ENCODE results near the gene PLEKHH2.

The PLEKHH2 gene

GRCh38 chr2:43758739-43759138, 121.7 kb downstream of the PLEKHH2 start:
- no peak for DNase-seq (ENCODE audit: low read depth in 1 of 2, low spot score in 1 of 2)

DNA sequence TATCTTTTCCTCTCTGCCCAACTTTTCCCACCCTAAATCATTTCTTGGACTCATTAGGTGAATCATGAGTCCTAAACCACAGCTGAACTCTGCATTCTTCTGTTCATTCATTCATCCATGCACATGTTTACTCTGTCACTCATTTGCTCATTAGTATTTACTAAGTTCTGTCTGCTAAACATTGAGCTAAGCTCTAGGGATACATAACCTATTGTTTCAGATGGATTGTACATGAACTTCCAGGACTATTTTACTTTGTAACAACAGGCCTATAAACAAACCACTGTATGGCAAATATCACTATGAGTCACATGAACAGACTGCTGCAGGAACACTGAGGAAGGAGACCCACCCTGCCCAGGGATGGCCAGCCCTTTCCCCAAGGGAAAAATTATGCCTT, 122.1 kb downstream of the PLEKHH2 start:
- no peak for DNase-seq (ENCODE audit: low read depth in 1 of 2, low spot score in 1 of 2)

GRCh38 chr2:43762286-43762685, 125.2 kb downstream of the PLEKHH2 start:
- DNase-seq (ENCODE audit: low read depth in 1 of 2, low spot score in 1 of 2): no peak

GRCh38 chr2:43763091-43763490, 126.0 kb downstream of the PLEKHH2 start:
- DNase-seq (ENCODE audit: low read depth in 1 of 2, low spot score in 1 of 2): no peak

GRCh38 chr2:43764086-43764705, 127.1 kb downstream of the PLEKHH2 start:
- DNase-seq (ENCODE audit: low read depth in 1 of 2, low spot score in 1 of 2): no peak

DNA sequence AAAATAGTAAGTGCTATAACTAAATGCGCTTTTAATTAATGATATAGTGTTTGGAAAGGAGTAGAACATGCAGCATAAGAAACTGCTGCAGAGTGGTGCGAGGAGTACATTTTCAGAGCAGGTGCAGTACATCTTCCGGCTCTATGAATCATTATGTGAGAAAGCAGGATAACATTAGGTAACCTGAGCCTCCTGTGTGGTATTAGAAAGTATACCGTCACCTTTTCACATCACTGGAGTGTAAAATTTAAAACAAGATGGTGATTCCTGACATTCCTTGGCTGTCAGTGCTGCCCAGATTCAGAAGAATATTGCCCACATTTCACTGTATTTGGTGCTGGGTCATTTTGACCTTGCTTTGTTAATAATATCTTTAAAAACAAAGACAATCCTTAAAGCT, 128.9 kb downstream of the PLEKHH2 start:
- DNase-seq (ENCODE audit: low read depth in 1 of 2, low spot score in 1 of 2): no peak

GRCh38 chr2:43773876-43774613, 137.0 kb downstream of the PLEKHH2 start, which contains the start of gene DYNC2LI1:
DYNC2LI1 (plus strand) TSS chr2:43774039; CDS start chr2:43774139, 100 bp downstream.
- DNase-seq (ENCODE audit: low read depth in 1 of 2, low spot score in 1 of 2): peak; percentile 38 to 66

DNA sequence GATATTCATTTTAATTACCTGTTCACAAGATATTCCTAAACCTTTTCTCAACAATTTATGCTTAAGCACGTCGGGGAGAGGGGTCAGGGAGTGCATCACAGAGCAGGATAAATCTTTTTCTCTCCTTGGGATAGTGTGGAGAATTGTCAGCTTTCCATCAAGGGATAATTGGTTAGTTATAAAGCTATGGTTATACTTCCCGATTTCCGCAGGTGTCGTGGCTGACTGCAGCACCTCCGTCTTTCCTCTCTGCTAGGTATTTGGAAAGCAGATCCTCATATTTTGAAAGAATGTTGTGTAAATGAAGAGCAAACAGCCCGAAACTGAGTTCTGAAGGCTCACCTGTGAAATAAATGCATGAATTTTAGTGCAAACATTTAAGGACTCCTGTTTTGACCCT, 137.6 kb downstream of the PLEKHH2 start:
- DNase-seq (ENCODE audit: low read depth in 1 of 2, low spot score in 1 of 2): no peak

DNA sequence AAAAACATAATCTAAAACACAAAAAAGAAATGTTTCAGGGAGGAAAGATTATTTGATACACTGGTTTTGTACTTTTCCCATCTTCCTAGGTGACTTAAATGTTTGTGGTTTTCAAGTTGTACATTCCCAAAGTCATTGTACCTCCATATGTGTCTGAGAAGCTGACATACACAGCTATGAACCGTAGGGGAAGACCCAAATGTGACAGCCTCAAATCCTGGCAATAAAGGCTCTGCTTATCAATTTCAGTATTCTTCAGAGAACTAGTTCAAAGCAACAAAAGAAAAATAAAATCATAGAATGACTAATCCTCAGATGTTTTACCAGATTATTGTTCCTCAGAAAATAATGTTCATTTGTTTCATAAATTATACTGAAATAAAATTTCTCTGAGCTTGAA, 139.3 kb downstream of the PLEKHH2 start:
- DNase-seq (ENCODE audit: low read depth in 1 of 2, low spot score in 1 of 2): no peak

- DNase-seq (ENCODE audit: low read depth in 1 of 2, low spot score in 1 of 2): no peak
Measured at GRCh38 chr2:43777306-43777926, 140.4 kb downstream of the PLEKHH2 start.

GRCh38 chr2:43778233-43778632, 141.2 kb downstream of the PLEKHH2 start:
- no peak for DNase-seq (ENCODE audit: low read depth in 1 of 2, low spot score in 1 of 2)

- no peak for DNase-seq (ENCODE audit: low read depth in 1 of 2, low spot score in 1 of 2)
Measured at GRCh38 chr2:43787895-43788294, 150.8 kb downstream of the PLEKHH2 start.

DNA sequence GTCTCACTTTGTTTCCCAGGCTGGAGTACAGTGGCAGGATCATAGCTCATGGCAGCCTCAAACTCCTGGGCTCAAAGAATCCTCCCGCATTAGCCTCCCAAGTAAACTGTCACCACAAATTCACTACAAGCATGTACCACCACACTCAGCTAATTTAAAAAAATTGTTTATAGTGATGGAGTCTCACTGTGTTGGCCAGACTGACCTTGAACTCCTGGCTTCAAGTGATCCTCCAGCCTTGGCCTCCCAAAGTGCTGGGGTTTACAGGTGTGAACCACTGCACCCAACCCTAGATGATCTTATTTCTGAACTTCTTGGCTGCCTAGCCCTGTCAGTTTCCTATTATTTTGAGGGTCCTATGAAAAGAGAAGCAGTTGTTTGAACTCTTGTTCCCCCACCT, 151.6 kb downstream of the PLEKHH2 start:
- no peak for DNase-seq (ENCODE audit: low read depth in 1 of 2, low spot score in 1 of 2)

DNA sequence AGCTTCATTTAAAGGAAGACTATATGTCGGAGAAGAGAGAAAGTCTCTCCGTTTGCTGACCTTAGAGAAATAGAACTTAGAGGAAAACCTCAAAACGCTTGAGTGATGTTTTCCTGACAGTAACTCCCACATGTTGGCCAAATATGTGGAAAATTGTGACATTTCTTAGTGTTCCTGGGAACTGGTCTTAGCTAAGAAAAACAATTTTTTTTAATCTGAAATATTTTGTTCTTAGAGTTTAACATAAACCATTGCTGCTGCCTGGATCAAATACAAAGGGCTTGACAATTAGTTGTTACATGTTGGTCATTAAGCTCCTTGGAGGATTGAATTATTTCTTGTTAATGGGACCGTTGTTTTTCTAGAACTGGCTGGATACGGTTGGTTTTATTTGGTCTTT, 153.1 kb downstream of the PLEKHH2 start:
- no peak for DNase-seq (ENCODE audit: low read depth in 1 of 2, low spot score in 1 of 2)

DNA sequence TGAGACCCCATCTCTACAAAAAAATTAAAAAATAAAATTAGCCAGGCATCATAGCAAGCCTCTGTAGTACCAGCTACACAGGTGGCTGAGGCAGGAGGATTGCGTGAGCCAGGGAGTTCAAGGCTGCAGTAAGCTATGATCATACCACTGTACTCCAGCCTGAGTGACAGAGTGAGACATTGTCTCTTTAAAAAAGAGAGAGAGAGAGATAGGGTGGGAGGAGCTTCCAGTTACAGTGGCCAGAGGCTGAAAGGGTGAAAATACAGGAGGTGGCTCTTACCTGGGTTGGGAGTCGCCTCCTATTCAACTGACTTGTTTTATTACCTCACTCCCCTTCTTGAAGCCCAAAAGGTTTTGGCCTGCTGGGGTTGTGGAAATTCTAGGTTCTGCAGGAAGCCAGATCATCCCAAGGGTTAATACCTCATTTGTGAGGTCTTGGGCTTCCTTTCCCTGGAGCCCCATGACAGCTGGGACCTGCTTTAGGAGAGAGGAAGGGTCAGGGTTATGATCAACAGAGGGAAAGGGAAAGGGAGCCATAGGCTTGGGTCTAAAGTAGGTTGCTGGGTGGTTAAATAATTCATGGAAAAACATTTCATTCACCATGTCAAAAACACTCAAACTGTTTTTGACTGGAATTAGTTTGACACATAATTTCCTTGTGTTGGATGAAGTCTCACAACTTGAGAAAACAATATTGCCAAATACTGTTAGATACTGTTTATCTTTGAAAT, 154.1 kb downstream of the PLEKHH2 start:
- no peak for DNase-seq (ENCODE audit: low read depth in 1 of 2, low spot score in 1 of 2)

GRCh38 chr2:43792653-43793052, 155.6 kb downstream of the PLEKHH2 start:
- DNase-seq (ENCODE audit: low read depth in 1 of 2, low spot score in 1 of 2): no peak

- no peak for DNase-seq (ENCODE audit: low read depth in 1 of 2, low spot score in 1 of 2)
Measured at GRCh38 chr2:43794956-43795355, 157.9 kb downstream of the PLEKHH2 start.

DNA sequence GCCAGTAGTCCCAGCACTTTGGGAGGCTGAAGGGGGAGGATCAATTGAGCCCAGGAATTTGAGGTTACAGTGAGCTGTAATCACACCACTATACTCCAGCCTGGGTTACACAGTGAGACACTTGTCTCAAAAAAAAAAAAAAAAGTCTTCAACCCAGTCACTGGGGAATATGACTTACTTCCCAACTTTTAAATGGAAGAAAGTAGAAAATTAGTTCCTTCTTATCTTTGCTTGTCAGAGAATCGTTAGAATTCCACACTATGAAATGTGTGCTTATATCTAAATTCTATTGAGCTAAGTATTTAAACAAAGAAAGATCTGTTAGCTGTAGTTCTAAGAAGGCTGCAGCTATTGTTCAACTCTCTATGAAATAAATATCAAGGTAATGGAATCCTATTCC, 159.1 kb downstream of the PLEKHH2 start:
- DNase-seq (ENCODE audit: low read depth in 1 of 2, low spot score in 1 of 2): no peak

- DNase-seq (ENCODE audit: low read depth in 1 of 2, low spot score in 1 of 2): no peak
Measured at GRCh38 chr2:43798300-43798699, 161.2 kb downstream of the PLEKHH2 start.

DNA sequence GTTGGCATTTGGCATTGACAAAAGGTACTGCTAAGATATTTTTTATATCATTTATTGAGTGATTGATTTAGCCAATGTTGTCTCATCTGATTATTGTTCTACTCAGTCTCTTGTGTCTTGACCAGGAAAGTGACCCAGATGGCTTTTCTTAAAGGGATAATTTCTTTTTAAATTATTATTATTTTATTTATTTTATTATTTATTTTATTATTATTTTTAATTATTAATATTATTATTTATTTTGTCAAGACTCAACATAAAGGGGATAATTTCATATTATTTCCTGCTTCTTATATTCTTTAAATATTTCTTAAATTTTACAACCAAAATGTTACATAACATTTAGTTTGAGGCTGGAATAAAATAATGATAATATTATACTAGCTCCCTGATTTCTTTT, 163.8 kb downstream of the PLEKHH2 start:
- DNase-seq (ENCODE audit: low read depth in 1 of 2, low spot score in 1 of 2): no peak

DNA sequence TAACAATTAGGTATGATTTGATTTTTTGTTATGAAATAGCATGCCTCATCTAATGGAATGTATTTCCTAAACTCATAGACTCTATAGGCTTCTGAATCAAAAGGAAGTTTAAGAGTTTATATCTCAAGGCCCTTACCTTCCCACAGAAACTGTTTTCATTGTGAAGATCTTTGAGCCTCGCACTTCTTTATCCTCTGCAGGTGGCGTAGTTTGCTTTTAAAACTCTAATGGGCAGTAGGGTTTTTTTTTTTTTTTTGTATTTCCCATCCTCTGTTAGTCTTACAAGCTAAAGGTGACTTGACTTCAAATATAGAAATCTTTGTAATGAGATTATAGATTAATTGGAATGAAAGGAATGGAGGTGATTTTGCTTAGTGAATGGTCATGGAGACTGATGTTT, 165.1 kb downstream of the PLEKHH2 start:
- DNase-seq (ENCODE audit: low read depth in 1 of 2, low spot score in 1 of 2): no peak

DNA sequence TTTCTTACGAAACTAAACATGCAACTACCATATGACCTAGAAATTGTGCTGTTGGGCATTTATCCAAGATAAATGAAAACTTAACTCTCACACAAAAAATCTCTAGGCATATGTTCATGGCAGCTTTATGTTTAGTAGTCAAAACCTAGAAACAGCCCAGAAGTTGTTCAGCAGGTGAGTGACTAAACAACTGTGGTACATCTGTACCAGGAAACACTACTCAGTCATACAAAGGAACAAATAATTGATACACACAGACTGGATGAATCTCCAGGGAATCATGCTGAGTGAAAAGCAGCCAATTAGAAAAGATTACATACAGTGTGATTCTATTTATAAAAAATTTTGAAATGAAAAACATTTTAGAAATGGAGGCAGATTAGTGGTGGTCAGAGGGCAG, 166.1 kb downstream of the PLEKHH2 start:
- no peak for DNase-seq (ENCODE audit: low read depth in 1 of 2, low spot score in 1 of 2)

Data from stimulated activated CD4-positive, alpha-beta T cell treated with anti-CD3 and anti-CD28 coated beads, Interleukin-15, amount 100 ng/mL, for 1 hour (primary cell).